ENCODE results near the gene PDE4B.
A peak's percentile ranks its signal among the peaks of the same experiment; 100 is the strongest.

PDE4B gene

DNA sequence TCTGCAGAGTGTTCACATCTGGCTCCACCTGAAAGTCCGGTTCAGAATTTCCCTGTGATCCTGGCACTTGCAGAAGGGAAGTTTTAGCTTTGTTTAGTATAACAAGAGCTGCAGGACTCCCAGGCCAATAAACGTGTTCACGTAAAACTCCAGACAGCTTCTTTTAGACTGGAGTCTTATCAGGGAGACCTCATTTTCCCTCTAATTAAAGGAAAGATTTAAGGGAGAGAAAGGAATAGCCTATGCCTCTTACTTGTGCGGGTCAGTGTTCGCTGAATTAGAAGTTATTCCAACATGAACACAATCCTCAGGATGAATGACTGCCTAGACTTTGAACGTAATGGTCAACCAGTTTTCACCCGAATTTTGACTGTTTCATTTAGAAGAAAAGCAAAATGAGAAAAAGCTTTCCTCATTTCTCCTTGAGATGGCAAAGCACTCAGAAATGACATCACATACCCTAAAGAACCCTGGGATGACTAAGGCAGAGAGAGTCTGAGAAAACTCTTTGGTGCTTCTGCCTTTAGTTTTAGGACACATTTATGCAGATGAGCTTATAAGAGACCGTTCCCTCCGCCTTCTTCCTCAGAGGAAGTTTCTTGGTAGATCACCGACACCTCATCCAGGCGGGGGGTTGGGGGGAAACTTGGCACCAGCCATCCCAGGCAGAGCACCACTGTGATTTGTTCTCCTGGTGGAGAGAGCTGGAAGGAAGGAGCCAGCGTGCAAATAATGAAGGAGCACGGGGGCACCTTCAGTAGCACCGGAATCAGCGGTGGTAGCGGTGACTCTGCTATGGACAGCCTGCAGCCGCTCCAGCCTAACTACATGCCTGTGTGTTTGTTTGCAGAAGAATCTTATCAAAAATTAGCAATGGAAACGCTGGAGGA is 539.2 kb downstream of the PDE4B start:
- no peaks in the 10 kb centered on the region for H3K9me3 ChIP-seq (ENCODE audit: control insufficient read depth in 5 of 5, low read length in 5 of 5)
- peak overlapping the region; percentile 75 for H3K27ac ChIP-seq (ENCODE audit: low read depth, low read length)
- H3K36me3 ChIP-seq (ENCODE audit: control insufficient read depth in 5 of 5, insufficient read depth in 5 of 5, low read length in 5 of 5) = no peaks in the 10 kb centered on the region
- peak overlapping the region; percentile 67 to 86 (median 72) for H3K4me3 ChIP-seq (ENCODE audit: low read depth in 1 of 5, low read length in 5 of 5)
- H3K4me1 ChIP-seq (ENCODE audit: control insufficient read depth in 5 of 5, insufficient read depth in 5 of 5, low read length in 5 of 5) = peaks cover 7 to 48% (median 26%) of the 10 kb centered on the region in 5 donors
- H3K27me3 ChIP-seq (ENCODE audit: control insufficient read depth in 5 of 5, insufficient read depth in 4 of 5, low read length in 5 of 5) = peaks cover 0 to 4% (median 0%) of the 10 kb centered on the region in 5 donors
- peak overlapping the region; percentile 3 to 76 (median 69) for H3K9ac ChIP-seq (ENCODE audit: low read length in 5 of 5)

DNA sequence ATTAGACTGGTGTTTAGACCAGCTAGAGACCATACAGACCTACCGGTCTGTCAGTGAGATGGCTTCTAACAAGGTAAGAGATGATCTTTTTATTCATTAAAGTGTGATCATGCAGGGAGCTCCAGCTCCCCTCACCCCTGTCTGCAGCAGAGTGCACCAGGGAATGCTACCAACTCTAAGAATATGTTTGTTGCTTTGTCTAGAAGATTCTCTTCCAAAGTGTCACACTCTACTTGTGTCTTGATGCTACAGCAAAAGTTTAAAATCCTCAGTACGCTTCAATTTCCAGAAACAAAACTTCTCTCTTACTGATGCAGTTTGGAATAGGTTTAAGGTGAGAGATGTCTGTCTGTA is 539.8 kb downstream of the PDE4B start:
- no peaks in the 10 kb centered on the region for H3K36me3 ChIP-seq (ENCODE audit: control insufficient read depth in 5 of 5, insufficient read depth in 5 of 5, low read length in 5 of 5)
- H3K27me3 ChIP-seq (ENCODE audit: control insufficient read depth in 5 of 5, insufficient read depth in 4 of 5, low read length in 5 of 5) = peaks cover 0 to 4% (median 0%) of the 10 kb centered on the region in 5 donors
- peak overlapping the region; percentile 1 to 76 (median 69) for H3K9ac ChIP-seq (ENCODE audit: low read length in 5 of 5)
- H3K4me3 ChIP-seq (ENCODE audit: low read depth in 1 of 5, low read length in 5 of 5) = peak overlapping the region; percentile 67 to 86 (median 72)
- H3K4me1 ChIP-seq (ENCODE audit: control insufficient read depth in 5 of 5, insufficient read depth in 5 of 5, low read length in 5 of 5) = peaks cover 7 to 54% (median 30%) of the 10 kb centered on the region in 5 donors
- no peaks in the 10 kb centered on the region for H3K9me3 ChIP-seq (ENCODE audit: control insufficient read depth in 5 of 5, low read length in 5 of 5)
- peak overlapping the region; percentile 75 for H3K27ac ChIP-seq (ENCODE audit: low read depth, low read length)

DNA sequence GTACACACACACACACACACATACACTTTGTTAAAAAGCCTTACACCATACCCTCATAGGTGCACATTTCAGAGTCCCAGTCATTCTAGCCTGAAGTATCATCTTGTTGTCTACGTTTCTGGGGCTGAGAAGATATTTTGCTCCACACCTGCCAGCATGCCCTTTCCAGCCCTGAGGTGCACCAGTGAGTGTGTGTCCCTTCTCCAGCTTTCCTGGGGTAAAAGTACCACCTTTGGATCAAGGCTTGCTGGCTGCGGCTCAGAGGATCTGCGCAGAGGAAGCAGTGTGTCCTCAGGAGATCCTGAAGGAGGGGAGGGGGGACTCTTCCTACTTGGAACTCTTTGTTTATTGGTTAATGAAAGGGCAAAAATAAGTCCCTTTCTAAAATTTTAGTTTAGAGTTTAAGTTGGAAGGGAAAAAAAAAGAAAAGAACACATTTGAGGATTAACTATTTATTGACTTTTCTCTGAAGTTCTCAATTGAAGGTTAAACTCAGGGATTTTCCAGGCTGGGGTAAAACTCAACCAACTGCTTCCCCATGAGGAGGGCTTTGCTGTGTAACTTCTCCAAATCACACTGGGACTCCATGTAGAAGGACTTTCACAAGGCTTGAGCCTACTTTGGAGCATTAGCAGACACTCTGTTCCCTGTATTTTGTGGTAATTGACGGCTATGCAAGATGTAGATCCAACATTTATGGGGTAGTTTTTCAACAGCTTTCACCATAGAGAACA is 540.9 kb downstream of the PDE4B start:
- Histone ChIP-seq H3K9me3 (ENCODE audit: control insufficient read depth in 5 of 5, low read length in 5 of 5) (no peaks in the 10 kb centered on the region), H3K36me3 (ENCODE audit: control insufficient read depth in 5 of 5, insufficient read depth in 5 of 5, low read length in 5 of 5) (no peaks in the 10 kb centered on the region), H3K27me3 (ENCODE audit: control insufficient read depth in 5 of 5, insufficient read depth in 4 of 5, low read length in 5 of 5) (peaks cover 0 to 4% (median 0%) of the 10 kb centered on the region in 5 donors), H3K9ac (ENCODE audit: low read length in 5 of 5) (peak overlapping the region in 4 of 5 donors; percentile 29 to 70 (median 38)), H3K4me3 (ENCODE audit: low read depth in 1 of 5, low read length in 5 of 5) (peak overlapping the region; percentile 48 to 86 (median 72)), H3K4me1 (ENCODE audit: control insufficient read depth in 5 of 5, insufficient read depth in 5 of 5, low read length in 5 of 5) (peaks cover 7 to 55% (median 30%) of the 10 kb centered on the region in 5 donors), H3K27ac (ENCODE audit: low read depth, low read length) (peak overlapping the region; percentile 75)

DNA sequence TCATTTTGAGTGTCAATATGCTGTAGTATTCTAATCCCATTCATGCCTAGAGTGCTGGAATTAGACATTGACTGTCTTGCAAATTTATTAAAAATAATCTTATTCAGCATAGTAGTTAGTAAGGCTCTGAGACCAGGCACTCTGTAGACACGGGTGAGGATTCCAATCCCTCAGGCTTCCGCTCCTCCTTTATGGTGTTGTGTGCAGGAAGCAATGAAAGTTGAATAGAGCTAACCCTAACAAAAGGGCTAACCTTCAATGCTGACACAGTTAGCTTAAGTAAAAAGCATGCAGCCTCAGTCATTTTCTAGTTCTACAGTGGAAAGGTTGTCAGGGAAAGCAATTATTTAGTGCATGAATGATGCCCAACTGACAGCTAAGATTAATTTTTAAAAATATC is 541.6 kb downstream of the PDE4B start:
- Histone ChIP-seq H3K36me3 (ENCODE audit: control insufficient read depth in 5 of 5, insufficient read depth in 5 of 5, low read length in 5 of 5) (no peaks in the 10 kb centered on the region), H3K4me1 (ENCODE audit: control insufficient read depth in 5 of 5, insufficient read depth in 5 of 5, low read length in 5 of 5) (peaks cover 7 to 55% (median 30%) of the 10 kb centered on the region in 5 donors), H3K9ac (ENCODE audit: low read length in 5 of 5) (peak overlapping the region in 3 of 5 donors; percentile 4 to 70 (median 46)), H3K27ac (ENCODE audit: low read depth, low read length) (peak overlapping the region; percentile 75), H3K4me3 (ENCODE audit: low read depth in 1 of 5, low read length in 5 of 5) (peak overlapping the region in 4 of 5 donors; percentile 45 to 79 (median 72)), H3K27me3 (ENCODE audit: control insufficient read depth in 5 of 5, insufficient read depth in 4 of 5, low read length in 5 of 5) (peaks cover 0 to 4% (median 0%) of the 10 kb centered on the region in 5 donors), H3K9me3 (ENCODE audit: control insufficient read depth in 5 of 5, low read length in 5 of 5) (no peaks in the 10 kb centered on the region)

DNA sequence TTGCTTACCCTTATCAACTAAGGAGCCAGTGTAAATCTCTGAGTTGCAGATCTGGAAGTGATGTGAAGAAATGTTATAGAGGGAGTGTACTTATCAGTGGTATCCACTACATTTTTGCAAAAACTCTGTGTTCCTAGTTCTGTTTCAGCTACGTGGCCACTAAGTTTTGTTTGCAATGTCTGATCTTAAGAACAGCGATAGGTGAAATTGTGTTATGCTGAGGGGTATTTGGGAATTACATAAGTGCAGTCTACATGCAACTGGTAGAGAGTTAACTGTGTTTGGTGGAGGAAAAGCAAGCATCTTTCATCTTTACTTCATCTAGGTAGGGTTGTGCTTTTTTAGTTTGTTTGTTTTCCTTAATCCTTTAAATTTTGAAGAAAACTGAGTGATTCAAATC is 542.4 kb downstream of the PDE4B start:
- Histone ChIP-seq H3K27me3 (ENCODE audit: control insufficient read depth in 5 of 5, insufficient read depth in 4 of 5, low read length in 5 of 5) (peaks cover 0 to 4% (median 0%) of the 10 kb centered on the region in 5 donors), H3K9me3 (ENCODE audit: control insufficient read depth in 5 of 5, low read length in 5 of 5) (no peaks in the 10 kb centered on the region), H3K4me1 (ENCODE audit: control insufficient read depth in 5 of 5, insufficient read depth in 5 of 5, low read length in 5 of 5) (peaks cover 7 to 58% (median 30%) of the 10 kb centered on the region in 5 donors), H3K4me3 (ENCODE audit: low read depth in 1 of 5, low read length in 5 of 5) (peak overlapping the region in 4 of 5 donors; percentile 19 to 79 (median 49)), H3K27ac (ENCODE audit: low read depth, low read length) (peak overlapping the region; percentile 75), H3K36me3 (ENCODE audit: control insufficient read depth in 5 of 5, insufficient read depth in 5 of 5, low read length in 5 of 5) (no peaks in the 10 kb centered on the region), H3K9ac (ENCODE audit: low read length in 5 of 5) (no peak overlapping the region)

DNA sequence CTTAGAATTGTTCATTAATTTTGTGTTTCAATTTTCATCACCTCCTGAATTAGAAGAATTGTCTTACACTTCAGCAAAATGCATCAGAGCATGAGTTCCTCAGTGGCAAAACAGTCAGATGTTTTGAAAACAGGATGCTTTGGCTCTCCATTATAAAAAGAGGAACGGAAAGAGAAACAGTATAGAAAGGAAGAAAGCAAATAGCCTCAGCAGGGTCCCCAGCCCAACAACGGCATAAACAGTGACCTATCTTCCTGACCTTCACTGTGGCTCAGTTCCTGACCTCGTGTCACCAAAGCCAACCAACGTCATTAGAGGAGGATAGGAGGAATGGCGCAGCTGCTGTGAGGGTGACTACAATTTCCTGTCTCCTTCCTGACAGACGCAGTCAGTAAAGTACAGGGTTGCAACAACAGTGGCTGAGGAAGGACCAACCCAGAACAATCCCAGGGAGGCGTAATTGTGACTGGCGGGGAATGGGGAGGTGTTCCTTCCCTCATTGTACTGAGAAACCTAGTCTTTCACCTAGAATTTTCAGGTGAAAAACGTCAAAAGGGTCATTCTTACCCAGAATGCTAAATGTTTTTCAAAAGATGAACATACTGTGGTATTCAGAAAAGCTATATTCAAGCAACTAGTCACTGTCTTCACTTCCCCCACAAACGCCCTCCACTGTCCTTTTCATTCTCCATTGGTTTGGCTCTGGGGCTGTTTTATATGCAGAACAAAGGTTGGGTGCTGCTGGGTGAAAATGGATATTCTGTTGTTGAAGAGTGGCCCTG is 543.4 kb downstream of the PDE4B start:
- peaks cover 0 to 4% (median 0%) of the 10 kb centered on the region in 5 donors for H3K27me3 ChIP-seq (ENCODE audit: control insufficient read depth in 5 of 5, insufficient read depth in 4 of 5, low read length in 5 of 5)
- peak overlapping the region; percentile 75 for H3K27ac ChIP-seq (ENCODE audit: low read depth, low read length)
- peak overlapping the region in 2 of 5 donors; percentile 6 to 38 for H3K9ac ChIP-seq (ENCODE audit: low read length in 5 of 5)
- no peaks in the 10 kb centered on the region for H3K36me3 ChIP-seq (ENCODE audit: control insufficient read depth in 5 of 5, insufficient read depth in 5 of 5, low read length in 5 of 5)
- peaks cover 7 to 59% (median 30%) of the 10 kb centered on the region in 5 donors for H3K4me1 ChIP-seq (ENCODE audit: control insufficient read depth in 5 of 5, insufficient read depth in 5 of 5, low read length in 5 of 5)
- peak overlapping the region in 3 of 5 donors; percentile 27 to 79 (median 71) for H3K4me3 ChIP-seq (ENCODE audit: low read depth in 1 of 5, low read length in 5 of 5)
- H3K9me3 ChIP-seq (ENCODE audit: control insufficient read depth in 5 of 5, low read length in 5 of 5) = no peaks in the 10 kb centered on the region

DNA sequence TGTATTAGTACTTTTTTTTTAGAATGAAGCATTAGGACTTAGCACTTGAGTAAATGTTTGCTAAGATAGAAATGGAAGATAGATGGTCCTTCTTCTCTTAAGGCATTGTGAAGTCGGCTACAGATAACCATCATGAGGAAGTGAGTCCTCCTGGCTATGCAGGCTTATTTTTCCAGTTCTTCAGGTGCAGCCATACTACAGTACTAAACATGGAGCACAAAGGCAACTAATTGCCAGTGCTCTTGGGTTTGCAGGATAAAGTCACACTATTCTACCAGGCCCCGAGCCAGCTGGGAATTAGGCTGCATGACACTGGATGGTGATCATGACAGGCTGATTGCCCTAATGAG is 543.9 kb downstream of the PDE4B start:
- Histone ChIP-seq H3K27ac (ENCODE audit: low read depth, low read length) (peak overlapping the region; percentile 75), H3K36me3 (ENCODE audit: control insufficient read depth in 5 of 5, insufficient read depth in 5 of 5, low read length in 5 of 5) (no peaks in the 10 kb centered on the region), H3K27me3 (ENCODE audit: control insufficient read depth in 5 of 5, insufficient read depth in 4 of 5, low read length in 5 of 5) (peaks cover 0 to 4% (median 0%) of the 10 kb centered on the region in 5 donors), H3K4me1 (ENCODE audit: control insufficient read depth in 5 of 5, insufficient read depth in 5 of 5, low read length in 5 of 5) (peaks cover 7 to 56% (median 28%) of the 10 kb centered on the region in 5 donors), H3K4me3 (ENCODE audit: low read depth in 1 of 5, low read length in 5 of 5) (peak overlapping the region in 3 of 5 donors; percentile 27 to 79 (median 71)), H3K9ac (ENCODE audit: low read length in 5 of 5) (peak overlapping the region in 1 of 5 donors; percentile 6), H3K9me3 (ENCODE audit: control insufficient read depth in 5 of 5, low read length in 5 of 5) (no peaks in the 10 kb centered on the region)

DNA sequence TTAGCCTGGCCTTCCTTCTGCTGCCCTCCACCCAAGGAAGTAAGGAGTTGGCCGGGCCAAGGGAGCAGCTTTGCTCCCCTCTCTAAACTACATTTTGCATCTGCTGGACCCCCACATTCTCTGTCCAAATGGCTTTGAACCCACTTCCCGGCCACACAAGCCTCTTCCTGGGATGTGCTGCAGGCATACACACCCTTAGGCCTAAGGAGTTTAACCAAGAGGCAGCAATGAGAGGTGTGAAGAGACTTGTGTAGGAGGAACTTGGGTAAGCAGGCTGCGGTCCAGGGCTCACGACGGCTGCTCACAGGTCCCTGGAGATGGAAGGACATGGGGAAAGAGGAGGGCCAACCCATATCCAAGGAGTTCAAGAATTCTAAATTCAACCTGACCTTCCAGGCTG is 544.6 kb downstream of the PDE4B start:
- no peak overlapping the region for H3K4me3 ChIP-seq (ENCODE audit: low read depth in 1 of 5, low read length in 5 of 5)
- H3K27me3 ChIP-seq (ENCODE audit: control insufficient read depth in 5 of 5, insufficient read depth in 4 of 5, low read length in 5 of 5) = peaks cover 0 to 4% (median 0%) of the 10 kb centered on the region in 5 donors
- H3K36me3 ChIP-seq (ENCODE audit: control insufficient read depth in 5 of 5, insufficient read depth in 5 of 5, low read length in 5 of 5) = no peaks in the 10 kb centered on the region

DNA sequence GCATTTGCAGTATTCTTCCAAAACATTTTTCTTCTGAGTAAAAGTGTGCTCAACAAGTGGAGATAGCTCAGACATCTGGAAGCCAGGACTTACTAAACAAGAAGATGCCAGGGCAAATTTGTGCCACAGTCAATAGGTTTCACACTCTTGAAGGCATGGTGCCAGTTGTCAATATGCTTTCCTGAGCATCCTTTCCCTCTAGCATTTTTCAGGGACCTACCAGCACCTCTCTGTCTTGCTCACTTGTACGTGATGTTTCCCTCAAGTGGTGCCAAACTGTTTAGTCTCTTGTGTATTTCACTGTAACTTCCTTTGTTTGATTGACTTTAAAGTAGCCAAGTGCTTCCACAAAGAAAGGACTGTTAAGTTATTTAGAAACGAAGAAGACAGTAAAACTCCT is 547.2 kb downstream of the PDE4B start:
- H3K36me3 ChIP-seq (ENCODE audit: control insufficient read depth in 5 of 5, insufficient read depth in 5 of 5, low read length in 5 of 5) = no peaks in the 10 kb centered on the region
- no peaks in the 10 kb centered on the region for H3K27me3 ChIP-seq (ENCODE audit: control insufficient read depth in 5 of 5, insufficient read depth in 4 of 5, low read length in 5 of 5)
- H3K4me3 ChIP-seq (ENCODE audit: low read depth in 1 of 5, low read length in 5 of 5) = no peak overlapping the region
- H3K4me1 ChIP-seq (ENCODE audit: control insufficient read depth in 5 of 5, insufficient read depth in 5 of 5, low read length in 5 of 5) = peaks cover 0 to 31% (median 13%) of the 10 kb centered on the region in 5 donors
- H3K27ac ChIP-seq (ENCODE audit: low read depth, low read length) = no peak overlapping the region
- H3K9ac ChIP-seq (ENCODE audit: low read length in 5 of 5) = no peak overlapping the region
- H3K9me3 ChIP-seq (ENCODE audit: control insufficient read depth in 5 of 5, low read length in 5 of 5) = no peaks in the 10 kb centered on the region

More for the DNA sequence above, 544.6 kb downstream of the PDE4B start:
- Histone ChIP-seq H3K9ac (ENCODE audit: low read length in 5 of 5) (no peak overlapping the region), H3K4me1 (ENCODE audit: control insufficient read depth in 5 of 5, insufficient read depth in 5 of 5, low read length in 5 of 5) (peaks cover 5 to 50% (median 22%) of the 10 kb centered on the region in 5 donors), H3K27ac (ENCODE audit: low read depth, low read length) (peak overlapping the region; percentile 75), H3K9me3 (ENCODE audit: control insufficient read depth in 5 of 5, low read length in 5 of 5) (no peaks in the 10 kb centered on the region)
